HG03354 (cell line): ENCODE results near the gene PCDHB5.
"Not testable (repeated sequence)": the region's sequence is repeated elsewhere in the genome, so short reads cannot be mapped to it uniquely, and the experiment has no call there.

Source experiments
- ATAC-seq: cut with Tn5 transposase; IDR thresholded peaks from one replicate; pipeline ENCODE4 v1.9.1; 2021; ENCODE audit warnings: mild to moderate bottlenecking; ENCODE audit not compliant: unreplicated experiment, poor library complexity, severe bottlenecking

The PCDHB5 gene

GRCh38 chr5:141150993-141151325 lies 16.0 kb downstream of the PCDHB5 start:
- no peak for ATAC-seq

GRCh38 chr5:141151632-141152031 lies 16.6 kb downstream of the PCDHB5 start:
- ATAC-seq = not testable (repeated sequence)

GRCh38 chr5:141152096-141152495 lies 17.1 kb downstream of the PCDHB5 start:
- ATAC-seq = not testable (repeated sequence)

- no peak for ATAC-seq
Observed at GRCh38 chr5:141155540-141156374, 20.8 kb downstream of the PCDHB5 start.

- ATAC-seq = not testable (repeated sequence)
Observed at GRCh38 chr5:141157356-141157755, 22.4 kb downstream of the PCDHB5 start.

- ATAC-seq = not testable (repeated sequence)
Observed at GRCh38 chr5:141157901-141158300, 22.9 kb downstream of the PCDHB5 start.

GRCh38 chr5:141172381-141173204 lies 37.6 kb downstream of the PCDHB5 start, which contains the start of gene PCDHB7:
PCDHB7 (plus strand) TSS chr5:141172644; CDS start chr5:141172836, 192 bp downstream.
- ATAC-seq = no peak

GRCh38 chr5:141174291-141175104 lies 39.5 kb downstream of the PCDHB5 start:
- not testable (repeated sequence) for ATAC-seq

- ATAC-seq = no peak
Observed at GRCh38 chr5:141175933-141176332, 40.9 kb downstream of the PCDHB5 start.

- ATAC-seq = not testable (repeated sequence)
Observed at GRCh38 chr5:141177577-141178191, 42.7 kb downstream of the PCDHB5 start, which contains the start of gene PCDHB8. PCDHB8 (plus strand) TSS chr5:141177790; CDS start chr5:141178035, 245 bp downstream.

- not testable (repeated sequence) for ATAC-seq
Observed at GRCh38 chr5:141179371-141179770, 44.4 kb downstream of the PCDHB5 start.

GRCh38 chr5:141179876-141180275 lies 44.9 kb downstream of the PCDHB5 start:
- ATAC-seq = not testable (repeated sequence)

- ATAC-seq = no peak
Observed at GRCh38 chr5:141180313-141180712, 45.3 kb downstream of the PCDHB5 start.

GRCh38 chr5:141182248-141182647 lies 47.2 kb downstream of the PCDHB5 start, which contains the start of gene PCDHB16:
PCDHB16 (plus strand) TSS chr5:141182387; CDS start chr5:141182560, 173 bp downstream.
- ATAC-seq = no peak

GRCh38 chr5:141184117-141184855 lies 49.3 kb downstream of the PCDHB5 start:
- not testable (repeated sequence) for ATAC-seq

GRCh38 chr5:141186897-141187512 lies 52.0 kb downstream of the PCDHB5 start, which contains the start of gene PCDHB9:
PCDHB9 (plus strand) TSS chr5:141187161; CDS start chr5:141187319, 158 bp downstream.
- ATAC-seq = no peak
